Daoy (cell line): ENCODE results near the gene ITPA. TPM values are rescaled to one million over a fixed set of nuclear protein-coding genes. Genes with fewer than 3 reads are reported as not detected.
A peak's percentile ranks its signal among the peaks of the same experiment; 100 is the strongest.

Experiments used
- DNase-seq: peaks from one replicate; pipeline ENCODE4 v3.0.0-alpha.2; 2015; ENCODE audit warnings: low read depth
- total RNA-seq: library from RNA; depleted of rRNA; stranded (reverse); fragments of >200 nt; shearing (Covaris generic); gene quantifications from 2 replicates; pipeline ENCODE4 v1.2.3, GENCODE V29; 2014

The ITPA gene
- total RNA-seq, 1 experiment from 2014 or later = 102 TPM

DNA sequence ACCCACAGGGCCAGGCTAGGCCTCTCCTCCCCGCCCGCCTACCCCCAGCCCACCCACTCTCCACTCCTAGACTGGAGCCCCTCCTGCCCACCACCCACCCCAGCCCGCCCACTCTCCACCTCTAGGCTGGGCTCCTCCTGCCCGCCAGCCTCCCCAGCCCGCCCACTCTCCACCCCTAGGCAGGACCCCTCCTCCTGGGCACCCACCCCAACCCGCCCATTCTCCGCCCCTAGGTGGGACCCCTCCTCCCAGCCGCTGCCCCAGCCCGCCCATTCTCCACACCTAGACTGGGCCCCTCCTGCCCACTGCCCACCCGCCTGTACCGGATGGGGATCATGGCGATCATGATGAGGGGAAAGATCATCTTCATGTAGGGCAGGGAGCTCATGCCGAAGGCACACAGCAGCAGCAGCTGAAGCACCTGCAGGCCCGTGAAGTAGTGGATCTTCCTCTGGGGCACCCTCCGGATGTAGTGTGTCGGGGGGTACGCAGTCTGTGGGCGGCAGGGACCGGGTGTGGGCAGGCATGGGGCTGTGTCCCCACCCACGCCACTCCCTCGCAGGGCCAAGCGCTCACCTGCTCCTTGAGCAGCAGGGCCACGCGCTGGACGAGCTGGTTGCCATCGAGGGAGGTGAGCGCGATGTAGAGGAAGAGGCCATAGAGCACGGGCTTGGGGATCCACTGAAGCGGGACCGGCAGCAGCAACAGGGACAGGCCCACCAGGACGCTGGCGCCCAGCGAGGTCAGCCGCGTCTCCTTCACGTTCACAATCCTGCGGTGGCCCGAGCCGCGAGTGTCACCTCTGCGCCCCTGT lies 18.8 kb downstream of the ITPA start:
- DNase-seq = no peak

DNA sequence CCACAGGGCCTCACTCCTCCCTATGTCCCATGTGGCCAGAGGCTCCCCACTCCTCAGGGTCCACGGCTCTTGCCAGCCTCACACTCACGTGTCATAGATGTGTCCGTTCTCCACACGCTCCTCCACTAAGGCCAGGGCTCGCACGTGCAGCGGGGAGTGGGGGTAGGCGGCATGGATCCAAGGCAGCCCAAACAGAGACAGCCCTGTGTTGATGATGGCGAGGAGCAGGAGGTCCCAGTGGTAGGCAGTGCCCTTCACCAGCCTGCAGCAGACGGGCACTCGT lies 19.4 kb downstream of the ITPA start:
- no peak for DNase-seq

DNA sequence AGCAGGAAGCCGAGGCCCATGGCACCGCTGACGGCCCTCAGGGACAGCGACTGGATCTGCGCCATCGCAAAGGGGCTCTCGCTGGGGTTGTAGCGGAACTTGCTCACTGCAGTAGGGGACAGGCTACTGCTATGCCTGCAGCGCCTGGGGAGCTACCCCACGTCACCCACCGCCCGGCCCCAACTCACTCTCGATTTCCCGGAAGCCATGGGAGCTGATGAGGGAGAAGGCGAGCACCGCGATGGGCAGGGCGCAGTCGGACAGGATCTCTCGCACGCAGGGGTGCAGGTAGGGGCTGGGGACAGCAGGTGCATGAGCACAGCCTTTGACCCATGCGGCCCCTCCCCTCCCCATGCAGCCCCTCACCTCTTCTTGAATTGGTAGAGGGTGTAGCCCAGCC lies 19.9 kb downstream of the ITPA start:
- no peak for DNase-seq

DNA sequence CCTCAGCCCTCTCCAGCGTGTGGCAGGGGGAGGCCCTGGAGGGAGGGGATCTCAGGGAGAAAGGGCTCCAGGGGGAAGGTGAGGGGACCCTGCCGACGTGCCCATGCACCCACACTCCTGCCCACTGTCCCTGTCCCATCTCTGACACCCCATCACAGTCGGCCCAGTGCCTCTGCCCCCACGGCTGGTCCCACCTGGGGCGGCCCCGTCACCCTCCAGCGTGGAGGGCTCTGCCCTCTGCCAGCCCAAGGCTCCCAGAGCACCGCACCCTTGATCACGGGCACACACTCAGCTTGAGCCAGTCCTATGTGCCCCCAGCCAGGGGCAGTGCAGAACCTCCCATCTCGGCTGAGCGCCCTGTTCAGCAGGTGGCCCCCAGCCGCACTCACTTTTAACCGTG lies 20.5 kb downstream of the ITPA start:
- DNase-seq = no peak

DNA sequence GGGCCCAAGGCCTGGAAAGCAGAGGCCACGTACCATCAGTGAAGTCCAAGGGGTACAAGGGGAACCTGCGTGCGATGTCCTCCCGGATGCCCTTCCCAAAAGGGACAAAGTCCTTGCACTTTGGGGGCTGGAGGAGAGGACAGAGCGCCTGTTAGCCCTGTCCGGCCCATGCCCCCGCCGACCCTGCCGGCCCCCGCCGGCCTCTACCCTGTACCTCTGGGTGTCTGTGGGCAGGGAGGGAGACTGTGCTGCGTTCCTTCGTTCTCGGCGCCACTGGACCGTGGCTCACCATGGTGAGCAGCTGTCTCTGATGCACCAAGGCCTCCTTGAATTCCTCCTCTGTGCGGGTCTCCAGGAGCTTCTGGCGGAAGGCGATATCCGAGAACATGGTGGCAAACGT lies 21.8 kb downstream of the ITPA start:
- DNase-seq = no peak

DNA sequence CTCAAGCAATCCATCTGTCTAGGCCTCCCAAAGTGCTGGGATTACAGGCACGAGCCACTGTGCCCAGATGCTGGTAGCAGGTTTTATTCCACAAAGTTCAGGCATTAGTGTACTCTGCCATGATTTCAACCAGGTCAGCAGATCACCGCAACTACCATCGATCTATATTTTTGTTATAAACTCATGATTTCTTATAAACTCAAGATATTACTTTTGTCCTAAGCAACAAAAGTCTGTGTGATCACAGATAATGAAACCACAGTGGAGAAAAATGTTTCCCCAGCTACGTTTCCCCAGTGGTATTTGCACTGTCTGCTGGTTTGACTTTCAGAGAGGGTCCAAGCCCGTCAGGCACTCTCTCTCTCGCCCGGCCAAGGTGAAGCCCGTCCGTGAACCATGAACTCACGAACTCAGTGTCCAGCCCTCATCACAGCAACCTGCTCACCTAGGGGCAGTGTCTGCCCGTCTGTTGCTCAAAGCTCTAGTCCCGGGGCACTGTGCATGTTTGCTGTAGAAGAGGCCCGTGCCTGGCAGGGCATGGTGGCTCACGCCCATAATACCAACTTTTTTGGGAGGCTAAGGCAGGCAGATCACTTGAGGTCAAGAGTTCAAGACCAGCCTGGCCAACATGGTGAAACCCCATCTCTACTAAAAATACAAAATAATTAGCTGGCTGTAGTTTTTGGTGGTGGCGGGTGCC lies 22.7 kb downstream of the ITPA start:
- DNase-seq = no peak

DNA sequence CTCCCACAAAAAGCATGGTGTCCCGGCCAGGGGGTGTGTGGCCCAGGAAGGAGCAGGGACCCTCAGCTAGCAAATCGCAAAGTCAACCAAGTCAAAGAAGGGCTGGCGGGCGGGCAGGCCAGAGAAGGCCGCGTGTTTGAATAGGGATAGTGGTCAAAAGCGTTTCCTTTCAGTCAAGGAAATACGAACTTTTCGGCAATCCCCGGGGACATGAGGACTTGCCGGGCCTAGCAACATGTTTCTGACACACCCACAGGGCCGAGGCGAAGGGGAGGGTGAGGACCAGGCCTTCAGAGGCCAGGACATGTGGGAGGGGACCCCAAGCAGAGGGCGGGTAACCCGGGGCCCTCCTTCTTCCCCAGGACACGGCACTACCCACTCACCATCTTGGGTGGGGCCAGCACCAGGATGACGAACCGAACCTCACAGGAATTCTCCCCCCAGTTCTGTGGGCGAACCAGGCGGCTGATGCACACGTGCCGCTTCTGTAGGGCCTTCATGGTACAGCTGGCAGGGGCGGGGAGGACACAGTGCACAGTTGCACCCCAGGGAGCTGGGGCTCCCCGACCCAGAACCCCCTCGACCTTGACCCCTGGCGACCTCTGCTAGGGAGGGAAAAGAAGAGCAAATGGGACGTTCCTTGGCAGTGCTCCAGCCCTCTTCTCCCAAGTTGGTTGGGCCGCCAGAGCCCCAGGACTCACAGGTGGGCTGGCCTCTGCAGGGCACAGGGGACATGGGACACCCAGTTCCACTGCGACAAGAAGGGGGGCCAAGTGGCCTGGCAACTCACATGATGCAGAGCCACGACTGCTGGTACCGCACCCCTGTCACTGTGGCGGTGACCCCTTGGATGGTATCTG lies 24.1 kb downstream of the ITPA start:
- no peak for DNase-seq

DNA sequence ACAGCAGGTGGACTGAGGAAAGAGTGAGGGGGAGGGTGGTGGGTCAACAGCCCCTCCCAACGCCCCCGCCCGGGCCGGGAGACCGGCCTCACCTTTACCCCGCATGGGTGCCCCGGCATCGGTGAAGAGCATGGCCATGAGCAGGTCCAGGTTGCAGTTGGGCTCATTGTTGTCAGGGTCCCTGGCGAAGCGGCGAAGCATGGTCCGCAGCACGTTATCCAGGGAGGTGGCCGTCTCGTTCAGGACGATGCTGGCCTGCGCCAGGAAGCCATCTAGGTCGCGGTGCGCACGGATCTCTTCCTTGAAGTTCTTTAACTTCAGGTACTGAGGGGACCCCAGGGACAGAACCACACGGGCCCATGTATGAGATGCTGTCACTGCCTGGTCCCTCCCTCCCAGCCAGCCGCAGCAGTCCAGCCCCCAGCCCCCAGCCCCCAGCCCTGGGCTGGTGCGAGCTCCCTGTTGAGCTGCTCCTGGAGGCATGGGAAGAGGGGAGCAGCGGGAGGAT lies 24.7 kb downstream of the ITPA start:
- DNase-seq = no peak

DNA sequence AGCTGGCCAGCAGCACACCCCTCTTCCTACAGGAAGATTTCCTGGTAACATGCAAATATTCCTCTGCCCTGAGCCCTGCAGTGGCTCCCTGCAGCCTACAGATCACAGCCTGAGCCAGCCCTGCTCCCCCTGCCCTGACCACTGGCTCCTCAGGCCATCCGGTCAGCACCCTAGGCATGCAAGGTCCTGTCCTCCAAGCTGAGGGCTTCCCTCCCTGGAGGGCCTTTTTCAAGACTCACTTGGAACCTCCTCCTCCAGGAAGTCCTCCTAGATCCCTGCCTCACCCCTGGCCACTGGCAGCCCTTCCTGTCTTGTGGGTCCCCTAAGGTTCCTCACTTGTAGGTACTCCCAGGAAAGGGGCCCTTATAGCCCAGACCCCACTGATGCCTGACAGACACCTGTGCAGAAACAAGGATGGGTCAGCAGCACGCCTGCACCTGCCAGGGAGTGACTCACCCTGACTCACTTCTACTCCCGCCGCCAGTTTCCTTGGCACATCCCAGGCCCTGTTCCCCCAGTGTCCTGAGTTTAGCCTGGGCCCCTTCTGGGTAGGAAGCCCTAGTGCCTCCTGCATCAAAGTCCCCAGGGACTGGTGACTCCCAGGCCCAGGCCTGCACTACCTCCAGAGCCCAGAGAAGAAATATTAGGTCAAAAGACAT lies 26.5 kb downstream of the ITPA start:
- DNase-seq = peak; percentile 67

DNA sequence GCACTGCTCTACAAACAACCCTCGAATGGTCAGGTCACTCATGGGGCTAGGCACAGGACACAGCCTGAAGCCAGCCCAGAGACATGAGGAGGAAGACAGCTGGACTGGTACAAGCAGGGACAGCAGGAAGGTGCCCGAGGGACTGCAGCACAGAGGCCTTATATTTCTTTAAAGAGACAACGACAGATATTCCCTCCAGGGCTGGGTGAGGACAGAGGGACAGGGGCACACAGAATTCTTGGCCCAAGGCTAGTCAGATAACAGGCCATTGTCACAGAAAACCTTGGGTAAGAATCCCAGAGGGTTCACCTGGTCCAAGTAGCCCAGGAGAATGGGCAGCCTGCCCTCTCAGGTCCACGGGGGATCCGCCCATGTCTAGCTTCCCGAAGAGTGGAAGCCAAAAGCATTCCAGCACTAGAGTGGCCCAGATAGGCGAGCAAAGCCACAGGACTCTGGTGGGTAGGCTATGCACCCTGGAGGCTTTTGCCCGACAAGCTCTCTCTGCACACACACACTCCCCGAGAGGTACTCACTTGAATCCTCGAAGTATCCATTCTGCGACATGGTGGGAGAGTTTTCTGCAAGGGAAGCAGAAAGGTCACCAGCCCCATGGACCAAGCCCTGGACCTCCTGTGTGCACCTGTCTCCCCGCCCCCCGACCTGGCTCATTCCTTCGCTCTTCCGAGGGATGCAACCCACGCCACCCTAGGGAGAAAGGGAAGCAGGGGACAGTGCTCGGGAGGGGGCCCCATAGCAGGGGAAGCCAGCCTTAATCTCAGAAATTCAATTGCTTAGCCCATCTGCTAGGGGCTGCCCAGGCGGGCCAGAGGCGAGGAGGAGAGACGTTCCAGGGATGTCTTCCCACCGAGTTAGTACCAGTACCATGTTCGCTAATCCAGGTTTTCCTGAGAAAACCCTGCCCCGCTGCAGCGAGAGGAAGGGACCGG lies 28.0 kb downstream of the ITPA start:
- no peak for DNase-seq

DNA sequence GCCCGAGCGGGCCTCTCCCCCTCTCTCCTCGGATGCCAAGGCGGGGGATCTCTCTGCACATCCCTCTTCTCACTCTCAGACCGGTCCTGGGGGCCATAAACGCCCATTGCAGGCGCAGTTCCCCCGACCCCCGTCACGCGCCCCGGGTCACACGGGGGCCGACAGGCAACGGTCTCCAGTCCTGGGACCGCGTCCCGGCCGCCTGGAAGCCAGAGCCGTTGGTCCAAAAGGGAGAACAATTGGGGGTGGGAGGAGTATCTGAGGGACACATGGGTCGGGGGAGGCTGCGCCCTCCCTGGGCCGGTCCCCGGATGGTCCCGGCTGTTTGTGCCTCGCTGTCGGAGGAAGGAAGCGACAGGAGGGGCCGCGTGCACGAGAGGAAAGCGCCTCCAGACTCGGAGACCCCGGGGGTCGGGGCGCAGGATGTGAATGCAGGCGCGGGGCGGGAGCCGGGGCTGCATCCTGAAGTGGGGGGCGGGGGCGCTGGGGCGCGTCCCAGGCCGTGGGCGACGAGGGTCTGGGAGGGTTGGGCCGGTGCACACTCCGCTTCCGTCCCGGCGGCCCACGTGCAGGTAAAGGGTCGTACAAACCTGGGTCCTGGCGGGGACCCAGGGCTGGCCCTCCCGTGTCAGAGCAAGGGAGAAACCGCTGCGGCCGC lies 28.8 kb downstream of the ITPA start:
- no peak for DNase-seq

DNA sequence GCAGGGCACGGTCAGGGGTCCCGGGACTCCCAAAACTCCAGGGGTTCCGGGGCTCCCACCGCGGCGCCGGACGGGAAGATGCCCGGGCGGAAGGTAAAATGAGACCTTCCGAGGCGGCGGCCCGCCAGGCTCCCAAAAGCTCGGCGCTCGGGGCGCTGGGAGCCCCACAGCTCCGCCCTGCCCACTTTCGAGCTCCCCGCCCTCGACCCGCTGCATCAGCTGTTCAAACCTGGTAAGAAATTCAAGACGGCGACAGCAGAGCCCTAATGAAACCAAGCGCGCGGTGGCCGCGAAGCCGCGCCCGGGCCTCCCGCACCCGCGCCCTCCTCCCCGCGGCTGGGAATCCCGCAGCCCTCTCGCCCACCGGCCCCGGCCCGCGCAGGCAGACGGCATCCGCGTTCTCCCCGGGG lies 29.3 kb downstream of the ITPA start:
- peak; percentile 48 for DNase-seq

DNA sequence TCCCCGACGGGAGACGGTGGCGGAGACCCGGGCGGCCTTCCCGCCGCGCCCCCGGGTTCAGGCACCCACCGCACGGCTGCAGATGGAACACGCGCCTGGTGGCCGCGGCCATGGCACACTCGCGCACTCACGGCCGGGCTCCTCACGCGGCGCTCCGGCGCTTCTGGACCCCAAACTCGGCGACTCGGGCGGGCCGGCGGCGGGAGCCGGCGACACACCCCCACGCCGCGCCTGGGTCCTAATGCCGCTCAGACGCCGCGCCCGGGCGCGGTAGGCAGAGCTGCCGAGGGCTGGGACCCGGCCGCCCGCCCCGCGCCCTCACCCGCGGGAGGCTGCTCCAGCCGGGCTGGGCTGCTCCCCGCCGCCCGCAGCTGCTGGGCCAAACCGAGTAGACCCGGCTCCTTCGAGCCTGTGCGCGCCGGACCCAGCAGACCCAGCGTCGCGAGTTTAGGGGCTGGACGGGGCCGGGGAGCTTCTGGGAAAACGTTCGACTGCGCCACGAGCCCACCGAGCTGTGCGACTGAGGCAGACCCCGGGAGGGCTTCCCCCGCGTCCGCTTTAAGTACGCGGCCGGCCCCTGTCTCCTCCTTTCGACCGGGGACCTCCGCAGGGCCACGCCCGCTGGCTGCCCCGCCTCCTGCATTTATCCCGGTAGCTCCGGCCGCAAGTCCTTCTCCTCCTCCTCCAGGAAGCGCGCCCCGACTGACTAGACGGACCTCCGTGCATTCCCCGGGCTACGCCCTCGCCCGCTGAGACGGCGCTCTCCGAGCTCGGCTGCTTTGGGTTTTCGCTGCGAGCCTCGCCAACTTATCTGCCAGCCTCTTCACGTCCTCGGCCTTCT lies 29.9 kb downstream of the ITPA start, which contains the start of gene SLC4A11:
TSS of gene SLC4A11 (minus strand) at position 165 of the 841 bp plus-strand sequence. CDS start at position 112, 53 bp downstream.
- peak; percentile 73 for DNase-seq

DNA sequence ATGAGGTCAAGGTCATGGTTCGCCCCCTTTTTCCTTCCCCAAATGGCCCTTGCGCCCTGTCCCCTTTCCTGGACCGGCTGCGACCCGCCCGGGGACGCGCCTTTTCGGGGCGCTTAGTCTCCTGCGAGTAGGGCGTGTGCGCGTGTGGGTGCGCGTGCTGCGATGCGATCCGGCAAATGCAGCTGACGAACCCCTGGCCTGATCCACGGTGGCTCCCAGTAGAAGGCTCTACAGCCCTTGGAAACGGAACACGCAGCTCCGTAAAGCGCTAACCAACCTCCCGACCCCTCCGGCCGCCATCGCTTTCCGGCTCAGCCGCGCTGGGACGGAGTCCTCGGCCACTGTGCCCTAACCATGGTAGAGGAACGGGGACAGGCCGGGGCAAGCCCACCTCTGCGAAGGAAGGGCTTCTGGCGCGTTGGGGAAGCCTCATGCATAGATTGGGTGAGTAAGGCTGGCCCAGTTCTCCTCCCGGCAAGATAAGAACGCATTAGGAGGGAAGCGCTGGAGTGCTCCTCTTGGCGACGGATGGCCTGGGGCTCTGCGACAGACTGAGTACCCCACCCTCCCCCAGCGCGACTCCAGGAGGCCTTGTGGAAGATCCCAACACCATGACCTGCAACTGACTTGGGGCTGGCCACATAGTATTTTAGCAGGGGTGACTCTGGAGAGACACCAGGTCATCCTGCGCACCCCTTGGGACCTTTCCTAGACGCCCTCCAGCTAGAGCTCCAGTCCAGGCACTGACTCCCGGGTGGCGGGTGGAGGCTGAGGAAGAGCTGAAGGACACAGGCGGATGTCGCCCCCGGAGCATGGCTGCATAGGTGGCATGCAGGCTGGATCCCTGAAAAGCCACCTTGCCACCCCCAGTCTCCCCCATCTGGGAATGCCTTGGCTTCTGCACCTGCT lies 30.8 kb downstream of the ITPA start:
- DNase-seq = no peak

DNA sequence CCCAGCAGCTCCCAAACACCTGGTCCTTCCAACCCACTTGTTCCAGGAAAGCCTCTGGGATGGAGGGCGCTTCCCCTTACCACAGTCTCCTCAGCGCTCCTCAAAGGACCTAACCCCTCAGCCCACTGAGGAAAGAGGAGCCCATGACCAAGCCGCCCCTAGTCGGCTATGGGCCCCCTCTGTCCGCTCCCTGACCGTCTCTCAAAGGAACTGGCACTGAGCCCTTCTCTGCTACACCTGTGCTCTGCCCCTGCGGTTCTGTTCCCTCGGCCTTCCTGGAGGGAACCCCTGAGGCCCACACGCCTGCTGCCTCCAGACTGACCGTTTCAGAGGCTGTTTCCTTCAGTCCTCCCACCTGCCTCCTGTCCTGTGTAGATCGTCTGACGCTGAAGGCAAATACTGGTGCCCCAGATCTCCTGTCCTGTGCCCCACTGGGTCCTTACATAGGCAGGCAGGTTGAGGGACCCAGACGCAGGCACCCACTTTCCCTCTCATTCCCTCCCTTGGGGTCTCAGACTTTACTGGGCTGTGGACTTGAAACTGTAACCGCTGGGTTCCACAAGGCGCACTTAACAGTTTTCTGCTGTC lies 31.6 kb downstream of the ITPA start:
- no peak for DNase-seq

DNA sequence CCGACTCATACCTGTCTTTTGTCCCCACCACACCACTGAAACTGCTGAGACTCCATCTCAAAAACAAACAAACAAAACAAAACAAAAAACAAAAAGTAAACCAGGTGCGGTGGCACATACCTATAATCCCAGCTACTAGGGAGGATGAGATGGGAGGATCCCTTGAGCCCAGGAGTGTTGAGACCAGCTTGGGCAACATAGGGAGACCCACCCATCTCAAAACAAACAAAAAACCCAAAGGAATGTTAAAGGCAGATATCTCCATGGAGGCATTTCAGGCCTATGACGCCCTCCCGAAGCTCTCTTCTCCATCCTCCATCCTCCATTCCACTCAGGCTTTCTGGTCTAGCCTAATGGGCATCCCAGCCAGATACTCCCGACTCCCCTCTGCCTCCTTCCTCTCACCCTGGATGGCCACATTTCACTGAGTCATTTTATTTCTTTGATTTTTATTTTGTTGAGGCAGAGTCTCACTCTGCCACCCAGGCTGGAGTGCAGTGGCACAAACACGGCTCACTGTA lies 32.9 kb downstream of the ITPA start:
- DNase-seq = no peak

DNA sequence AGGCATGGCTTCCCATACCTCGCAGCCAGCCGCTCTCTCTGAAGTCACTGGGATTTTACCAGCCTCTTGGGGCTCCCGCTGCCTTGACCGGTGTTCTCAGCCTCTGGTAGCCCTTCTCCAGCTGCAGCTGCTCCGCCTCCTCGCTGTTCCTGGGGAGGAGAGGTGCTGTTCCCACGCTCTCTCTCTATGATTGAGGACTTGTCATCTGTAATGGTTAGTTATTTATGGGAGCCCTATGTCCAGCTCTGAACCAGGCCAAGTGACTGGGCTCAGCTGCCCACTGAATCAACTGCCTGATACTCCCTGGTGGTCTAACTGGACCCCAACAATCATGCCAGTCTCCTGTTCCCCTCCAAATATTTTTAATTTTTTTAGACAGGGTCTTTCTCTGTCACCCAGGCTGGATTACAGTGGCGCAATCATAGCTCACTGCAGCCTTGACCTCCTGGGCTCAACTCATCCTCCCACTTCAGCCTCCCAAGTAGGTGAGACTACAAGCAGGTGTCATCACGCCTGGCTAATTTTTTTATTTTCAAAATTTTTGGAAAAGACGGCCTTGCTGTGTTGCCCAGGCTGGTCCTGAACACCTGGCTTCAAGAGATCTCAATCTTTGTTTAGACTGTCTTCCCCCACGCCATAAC lies 34.5 kb downstream of the ITPA start:
- no peak for DNase-seq
